Prostate gland (tissue), 2 donors: Measurements from ENCODE around the gene CHD3. TPM values are rescaled to one million over a fixed set of nuclear protein-coding genes. Genes with fewer than 3 reads are reported as not detected.

Experiments used
- DNase-seq: peaks from one replicate; pipeline ENCODE4 v3.0.0-alpha.2; 2019; ENCODE audit warnings: low spot score
- H3K27ac ChIP-seq, 2 donors: fragments of 200-600 bp; sonication (generic); 2 replicates each; pipeline ENCODE4 v1.5.1; 2017 to 2019
- H3K27me3 ChIP-seq: fragments of 200-600 bp; sonication (generic); replicated peaks from 2 replicates; pipeline ENCODE4 v1.5.1; 2019; ENCODE audit not compliant: insufficient read depth
- H3K36me3 ChIP-seq, 2 donors: fragments of 200-600 bp; sonication (generic); 1 replicate in 1 of 2; 2 replicates in 1 of 2; pipeline versions ENCODE4 v1.5.1 to v1.8.1; 2017 to 2019
- H3K4me1 ChIP-seq: fragments of 200-600 bp; sonication (generic); replicated peaks from 2 replicates; pipeline ENCODE4 v1.5.1; 2019
- H3K4me3 ChIP-seq, 2 donors: fragments of 200-600 bp; sonication (generic); 2 replicates each; pipeline ENCODE4 v1.5.1; 2017 to 2019
- H3K9me3 ChIP-seq: fragments of 200-600 bp; sonication (generic); 2 replicates; pipeline ENCODE4 v1.5.1; 2017
- CTCF ChIP-seq, 4 experiments: fragments of 200-600 bp in 2 of 4; fragments of 450-650 bp in 2 of 4; sonication (generic) in 2 of 4; IDR thresholded peaks; 1 replicate in 3 of 4; 2 replicates in 1 of 4; pipeline ENCODE4 v1.5.1; 2016 to 2019; ENCODE audit warnings: antibody characterized with exemption in 4 of 4, mild to moderate bottlenecking in 2 of 4, moderate library complexity in 2 of 4
- POLR2A ChIP-seq: fragments of 450-650 bp; IDR thresholded peaks from one replicate; pipeline ENCODE4 v1.6.1; 2016; ENCODE audit warnings: antibody characterized with exemption, mild to moderate bottlenecking
- POLR2AphosphoS5 ChIP-seq: sonication (generic); formaldehyde crosslinking; IDR thresholded peaks from one replicate; pipeline ENCODE4 v1.6.1; 2017; ENCODE audit warnings: antibody characterized with exemption
- WGBS: methylation state at CpG from one replicate; pipeline ENCODE4 v1.1.5; 2018; 5-methylcytosine and 5-hydroxymethylcytosine counted together
- intact Hi-C: fragments of 100-400 bp; cut with DNase I; formaldehyde crosslinking; loops from one replicate; pipeline ENCODE4 v1.14.2; 2022
- total RNA-seq, 2 donors: library from RNA; depleted of rRNA; stranded (reverse); fragments of >200 nt; gene quantifications; one replicate each; pipeline ENCODE4 v1.1.0, GENCODE V29; 2016

CHD3 gene
- total RNA-seq, 2 donors from 2014 or later, result 166 to 196 TPM

- H3K27me3 ChIP-seq, result no peaks in the 10 kb centered on the region
- no peak overlapping the region for H3K4me3 ChIP-seq
- no peaks in the 10 kb centered on the region for H3K9me3 ChIP-seq
- H3K36me3 ChIP-seq, result peaks cover 23% of the 10 kb centered on the region in 2 donors
- no peak overlapping the region for H3K27ac ChIP-seq
- TF ChIP-seq POLR2AphosphoS5 (no peak), POLR2A (no peak), CTCF (IDR thresholded peaks at IDR 0.05) (no peak)
- no peak for DNase-seq
- intact Hi-C loops, result loop anchor here (10.0 kb wide), 1 partner anchor 309 kb away; the partner anchor contains the start of gene PER1
- 85% methylated on average over 22 of the region's 22 CpGs for WGBS
- H3K4me1 ChIP-seq, result peaks cover 11% of the 10 kb centered on the region
Measured at GRCh38 chr17:7846063-7846735, 42.4 kb upstream of the CHD3 start.

GRCh38 chr17:7846765-7847661, 41.6 kb upstream of the CHD3 start:
- Histone ChIP-seq H3K4me3 (no peak overlapping the region), H3K27ac (no peak overlapping the region), H3K9me3 (no peaks in the 10 kb centered on the region), H3K36me3 (peaks cover 23% of the 10 kb centered on the region in 2 donors), H3K27me3 (no peaks in the 10 kb centered on the region), H3K4me1 (peaks cover 11% of the 10 kb centered on the region)
- intact Hi-C loops, result loop anchor here (10.0 kb wide), 1 partner anchor 308 kb away; the partner anchor contains the start of gene PER1
- no peak for TF ChIP-seq POLR2AphosphoS5
- TF ChIP-seq POLR2A, result no peak
- no peak for TF ChIP-seq CTCF (IDR thresholded peaks at IDR 0.05)
- no peak for DNase-seq
- WGBS, result 84% methylated on average over 34 of the region's 34 CpGs

GRCh38 chr17:7848131-7848579, 40.4 kb upstream of the CHD3 start:
- peaks cover 11% of the 10 kb centered on the region for H3K4me1 ChIP-seq
- TF ChIP-seq CTCF (IDR thresholded peaks at IDR 0.05) (no peak), POLR2AphosphoS5 (no peak), POLR2A (no peak)
- intact Hi-C loops, result loop anchor here (10.0 kb wide), 1 partner anchor 307 kb away; the partner anchor contains the start of gene PER1
- H3K4me3 ChIP-seq, result no peak overlapping the region
- peaks cover 23 to 27% of the 10 kb centered on the region in 2 donors for H3K36me3 ChIP-seq
- H3K27me3 ChIP-seq, result no peaks in the 10 kb centered on the region
- 84% methylated on average over 20 of the region's 20 CpGs for WGBS
- no peak for DNase-seq
- no peaks in the 10 kb centered on the region for H3K9me3 ChIP-seq
- no peak overlapping the region for H3K27ac ChIP-seq

GRCh38 chr17:7848739-7849129, 39.9 kb upstream of the CHD3 start:
- no peak overlapping the region for H3K4me3 ChIP-seq
- TF ChIP-seq POLR2A (no peak), POLR2AphosphoS5 (no peak), CTCF (IDR thresholded peaks at IDR 0.05) (no peak)
- H3K36me3 ChIP-seq, result peaks cover 23 to 33% of the 10 kb centered on the region in 2 donors
- no peak for DNase-seq
- H3K9me3 ChIP-seq, result no peaks in the 10 kb centered on the region
- no peak overlapping the region for H3K27ac ChIP-seq
- intact Hi-C loops, result loop anchor here (10.0 kb wide), 1 partner anchor 306 kb away; the partner anchor contains the start of gene PER1
- H3K27me3 ChIP-seq, result no peaks in the 10 kb centered on the region
- WGBS, result 93% methylated on average over 19 of the region's 21 CpGs
- peaks cover 11% of the 10 kb centered on the region for H3K4me1 ChIP-seq
